CD14-positive monocyte (primary cell): ENCODE results near the gene TMEM164. TPM values are rescaled to one million over a fixed set of nuclear protein-coding genes. Genes with fewer than 3 reads are reported as not detected.

Source experiments
- DNase-seq, 3 donors: peaks; one replicate each; pipeline ENCODE4 v3.0.0-alpha.2; 2011 to 2022
- H2AFZ ChIP-seq: 2 replicates; pipeline ENCODE4 v1.6.0; 2012; ENCODE audit warnings: mild to moderate bottlenecking, low read depth, low read length, inconsistent platforms; ENCODE audit not compliant: insufficient read depth, poor library complexity, severe bottlenecking
- H3K27ac ChIP-seq, 2 donors: 1 replicate in 1 of 2; 2 replicates in 1 of 2; pipeline ENCODE4 v1.5.1; 2012 to 2013; ENCODE audit warnings: low read length in 2 of 2, control low read depth in 1 of 2, inconsistent platforms in 1 of 2, low read depth in 1 of 2, mild to moderate bottlenecking in 1 of 2
- H3K27me3 ChIP-seq, 2 donors: one replicate each; pipeline versions ENCODE4 v1.6.0 to v1.6.1; 2011 to 2013; ENCODE audit warnings: low read length in 2 of 2; ENCODE audit not compliant: control insufficient read depth in 2 of 2, insufficient read depth in 2 of 2
- H3K36me3 ChIP-seq, 2 donors: replicated peaks in 1 of 2; 1 replicate in 1 of 2; 2 replicates in 1 of 2; pipeline versions ENCODE4 v1.5.1 to v1.6.1; 2012 to 2013; ENCODE audit warnings: low read length in 2 of 2, control low read depth in 1 of 2, inconsistent platforms in 1 of 2, mild to moderate bottlenecking in 1 of 2; ENCODE audit not compliant: insufficient read depth in 2 of 2, control insufficient read depth in 1 of 2
- H3K4me1 ChIP-seq, 2 donors: 1 replicate in 1 of 2; 2 replicates in 1 of 2; pipeline versions ENCODE4 v1.5.1 to v1.6.1; 2012 to 2013; ENCODE audit warnings: low read length in 2 of 2, control low read depth in 1 of 2, inconsistent platforms in 1 of 2, mild to moderate bottlenecking in 1 of 2, moderate library complexity in 1 of 2; ENCODE audit not compliant: insufficient read depth in 2 of 2, control insufficient read depth in 1 of 2
- H3K4me2 ChIP-seq: replicated peaks from 2 replicates; pipeline ENCODE3; 2012; ENCODE audit warnings: low read length, moderate library complexity, mild to moderate bottlenecking; ENCODE audit not compliant: poor library complexity, severe bottlenecking; ENCODE audit errors: extremely low read depth
- H3K4me3 ChIP-seq, 3 experiments: fragments of 200-600 bp in 1 of 3; sonication (generic) in 1 of 3; replicated peaks in 1 of 3; 1 replicate in 2 of 3; 2 replicates in 1 of 3; pipeline ENCODE4 v1.5.1; 2011 to 2013; ENCODE audit warnings: low read length in 3 of 3, mild to moderate bottlenecking in 3 of 3, control low read depth in 2 of 3, low read depth in 2 of 3, inconsistent platforms in 1 of 3, moderate library complexity in 1 of 3
- H3K79me2 ChIP-seq: 2 replicates; pipeline ENCODE4 v1.6.0; 2012; ENCODE audit warnings: mild to moderate bottlenecking, control low read depth, inconsistent platforms, low read length, moderate library complexity; ENCODE audit not compliant: insufficient read depth
- H3K9ac ChIP-seq: 2 replicates; pipeline ENCODE4 v1.6.0; 2017; ENCODE audit warnings: low read length, mild to moderate bottlenecking; ENCODE audit not compliant: insufficient read depth, poor library complexity, severe bottlenecking
- H3K9me3 ChIP-seq, 2 donors: replicated peaks in 1 of 2; 1 replicate in 1 of 2; 2 replicates in 1 of 2; pipeline versions ENCODE4 v1.5.1 to v1.6.1; 2012 to 2013; ENCODE audit warnings: low read length in 2 of 2, control low read depth in 1 of 2; ENCODE audit not compliant: control insufficient read depth in 1 of 2, insufficient read depth in 1 of 2
- H4K20me1 ChIP-seq: 2 replicates; pipeline ENCODE4 v1.6.0; 2012; ENCODE audit warnings: mild to moderate bottlenecking, low read length, control low read depth, moderate library complexity; ENCODE audit not compliant: insufficient read depth
- H3K27ac Mint-ChIP-seq, 7 donors: one replicate each; pipeline ENCODE4 v1.8.0; 2020; ENCODE audit warnings: mild to moderate bottlenecking in 7 of 7, mixed read lengths in 7 of 7, moderate library complexity in 6 of 7, inconsistent platforms in 2 of 7
- H3K27me3 Mint-ChIP-seq, 3 donors: one replicate each; pipeline ENCODE4 v1.8.0; 2021 to 2022; ENCODE audit warnings: low read depth in 3 of 3, mild to moderate bottlenecking in 3 of 3, mixed read lengths in 3 of 3, moderate library complexity in 3 of 3, inconsistent platforms in 1 of 3
- H3K36me3 Mint-ChIP-seq, 2 donors: one replicate each; pipeline ENCODE4 v1.8.0; 2020; ENCODE audit warnings: mixed read lengths in 2 of 2, inconsistent platforms in 1 of 2, mild to moderate bottlenecking in 1 of 2
- H3K4me1 Mint-ChIP-seq: one replicate; pipeline ENCODE4 v1.8.0; 2020; ENCODE audit warnings: mild to moderate bottlenecking, mixed read lengths
- H3K4me3 Mint-ChIP-seq, 2 donors: one replicate each; pipeline ENCODE4 v1.8.0; 2020; ENCODE audit warnings: mild to moderate bottlenecking in 2 of 2, mixed read lengths in 2 of 2, moderate library complexity in 1 of 2
- H3K9me3 Mint-ChIP-seq, 7 donors: one replicate each; pipeline ENCODE4 v1.8.0; 2020 to 2022; ENCODE audit warnings: mixed read lengths in 7 of 7, mild to moderate bottlenecking in 6 of 7, moderate library complexity in 6 of 7, inconsistent platforms in 2 of 7
- CTCF ChIP-seq: fragments of 200-600 bp; IDR thresholded peaks from one replicate; pipeline ENCODE4 v1.8.0; 2022; ENCODE audit warnings: antibody characterized with exemption, mild to moderate bottlenecking
- WGBS: methylation state at CpG from one replicate; pipeline ENCODE4 v1.1.5; 2013; ENCODE audit warnings: missing lambda C conversion rate; ENCODE audit not compliant: insufficient coverage; 5-methylcytosine and 5-hydroxymethylcytosine counted together
- intact Hi-C, 2 donors: fragments of 100-400 bp; cut with micrococcal nuclease; formaldehyde crosslinking; loops; one replicate each; pipeline versions ENCODE4 v1.15.0 to v1.15.1; 2023
- polyA plus RNA-seq, 3 donors: library from polyadenylated mRNA; depleted of rRNA in 1 of 3; unstranded in 2 of 3; stranded (reverse) in 1 of 3; fragments of 300-500 nt in 2 of 3; fragments of >200 nt in 1 of 3; fragmentation: Illumina TruSeq in 2 of 3; gene quantifications; 1 replicate in 2 of 3; 2 replicates in 1 of 3; pipeline ENCODE4 v1.2.3, GENCODE V29; 2012 to 2021

Gene TMEM164
- polyA plus RNA-seq, 3 donors = 5.3 to 39.5 (median 7.3) TPM

GRCh38 chrX:109992203-109992602 lies 10.7 kb upstream of the TMEM164 start:
- Histone ChIP-seq H3K36me3 (no peaks in the 10 kb centered on the region), H3K27ac (no peak overlapping the region), H2AFZ (no peak overlapping the region), H3K27me3 (peaks cover 0 to 4% of the 10 kb centered on the region in 2 donors), H3K4me3 (no peak overlapping the region), H3K4me1 (no peaks in the 10 kb centered on the region), H4K20me1 (no peaks in the 10 kb centered on the region), H3K79me2 (no peaks in the 10 kb centered on the region), H3K4me2 (no peak overlapping the region), H3K9me3 (no peaks in the 10 kb centered on the region), H3K9ac (no peak overlapping the region)
- H3K27ac Mint-ChIP-seq = no peak overlapping the region
- intact Hi-C loops = no loop called here
- no CpG with 5 or more reads among the region's 1 CpG for WGBS
- no peak overlapping the region for H3K4me3 Mint-ChIP-seq
- H3K9me3 Mint-ChIP-seq = no peaks in the 10 kb centered on the region
- TF ChIP-seq CTCF = no peak
- H3K27me3 Mint-ChIP-seq = peaks cover 0 to 3% (median 3%) of the 10 kb centered on the region in 3 donors
- peaks cover 4% of the 10 kb centered on the region for H3K4me1 Mint-ChIP-seq
- H3K36me3 Mint-ChIP-seq = no peaks in the 10 kb centered on the region
- DNase-seq = no peak

DNA sequence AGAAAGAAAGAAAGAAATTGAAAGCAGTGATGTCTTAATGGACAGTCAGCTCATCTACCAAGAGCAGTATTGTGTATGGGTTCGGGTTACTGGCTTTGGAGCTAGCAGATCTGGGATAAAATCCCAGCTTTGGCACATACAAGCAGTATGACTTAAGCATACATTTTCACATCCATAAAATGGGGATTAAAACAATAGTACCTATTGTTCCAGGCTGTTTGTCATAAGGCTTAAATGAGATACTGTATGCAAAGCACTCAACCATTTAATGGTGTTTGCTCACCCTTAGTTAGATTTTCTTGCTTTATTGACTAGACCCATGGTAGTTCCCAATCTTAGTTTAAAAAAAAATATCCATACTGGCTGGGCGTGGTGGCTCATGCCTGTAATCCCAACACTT lies 7.8 kb upstream of the TMEM164 start:
- H3K36me3 Mint-ChIP-seq = no peaks in the 10 kb centered on the region
- no peak for DNase-seq
- Histone ChIP-seq H4K20me1 (no peaks in the 10 kb centered on the region), H3K27ac (no peak overlapping the region), H3K36me3 (no peaks in the 10 kb centered on the region), H3K4me3 (no peak overlapping the region), H2AFZ (no peak overlapping the region), H3K9me3 (no peaks in the 10 kb centered on the region), H3K79me2 (no peaks in the 10 kb centered on the region), H3K9ac (no peak overlapping the region), H3K4me1 (no peaks in the 10 kb centered on the region), H3K27me3 (peaks cover 0 to 4% of the 10 kb centered on the region in 2 donors), H3K4me2 (no peak overlapping the region)
- WGBS = no CpG with 5 or more reads among the region's 2 CpGs
- intact Hi-C loops = no loop called here
- no peak for TF ChIP-seq CTCF
- no peaks in the 10 kb centered on the region for H3K4me1 Mint-ChIP-seq
- H3K27ac Mint-ChIP-seq = no peak overlapping the region
- peaks cover 0 to 6% (median 3%) of the 10 kb centered on the region in 3 donors for H3K27me3 Mint-ChIP-seq
- H3K9me3 Mint-ChIP-seq = no peaks in the 10 kb centered on the region
- H3K4me3 Mint-ChIP-seq = no peak overlapping the region
